ENCODE results near the gene CA10. TPM values are rescaled to one million over a fixed set of nuclear protein-coding genes. Genes with fewer than 3 reads are reported as not detected.

The CA10 gene
- total and polyA plus RNA-seq, 2 donors (not counting 1 experiment from before 2014, with no cell fraction given) = not detected

GRCh38 chr17:52047086-52047485 is 111.4 kb downstream of the CA10 start:
- ChIA-PET POLR2A (no interaction called here), CTCF (no interaction called here)
- no peaks in the 10 kb centered on the region for H3K9me3 ChIP-seq (ENCODE audit: control extremely low read depth in 1 of 3, control insufficient read depth in 2 of 3, insufficient read depth in 1 of 3, low read length in 2 of 3)
- no peaks in the 10 kb centered on the region for H4K20me1 ChIP-seq (ENCODE audit: control insufficient read depth, insufficient read depth, low read length, poor library complexity, severe bottlenecking)
- no peak overlapping the region for H3K9ac ChIP-seq (ENCODE audit: low read length)
- Mint-ChIP-seq H3K27me3 (no peaks in the 10 kb centered on the region), H3K9me3 (ENCODE audit: insufficient read depth) (no peaks in the 10 kb centered on the region), H3K4me1 (no peaks in the 10 kb centered on the region), H3K4me3 (no peak overlapping the region), H3K27ac (no peak overlapping the region)
- H3K4me1 ChIP-seq (ENCODE audit: control insufficient read depth in 2 of 2, insufficient read depth in 2 of 2, low read length in 2 of 2) = no peaks in the 10 kb centered on the region
- intact Hi-C loops (cut with micrococcal nuclease) = no loop called here
- TF ChIP-seq CTCF (IDR thresholded peaks at IDR 0.05) (no peak), EZH2 (IDR thresholded peaks at IDR 0.05; ENCODE audit: borderline replicate concordance, insufficient read depth, low read depth, low read length, poor library complexity, severe bottlenecking) (no peak)
- H3K27ac ChIP-seq (ENCODE audit: low read length in 2 of 2) = no peak overlapping the region
- H3K4me3 ChIP-seq (ENCODE audit: control extremely low read depth in 1 of 5, extremely low read depth in 1 of 5, insufficient read depth in 1 of 5, low read depth in 2 of 5, low read length in 4 of 5) = no peak overlapping the region
- H2AFZ ChIP-seq (ENCODE audit: insufficient read depth, low read depth, low read length, poor library complexity, severe bottlenecking) = no peak overlapping the region
- H3K79me2 ChIP-seq (ENCODE audit: control insufficient read depth, insufficient read depth, low read length) = no peaks in the 10 kb centered on the region
- DNase-seq (no peak), ATAC-seq (ENCODE audit: low read depth) (no peak)
- H3K36me3 ChIP-seq (replicated peaks in 1 of 2; ENCODE audit: control extremely low read depth in 1 of 2, control insufficient read depth in 1 of 2, extremely low read depth in 1 of 2, insufficient read depth in 2 of 2, low read length in 1 of 2) = no peaks in the 10 kb centered on the region
- H3K27me3 ChIP-seq (replicated peaks in 1 of 4; ENCODE audit: control extremely low read depth in 1 of 4, control insufficient read depth in 3 of 4, insufficient read depth in 4 of 4, low read length in 3 of 4) = no peaks in the 10 kb centered on the region
- H3K4me2 ChIP-seq (replicated peaks; ENCODE audit: low read depth, low read length, poor library complexity, severe bottlenecking) = no peak overlapping the region

GRCh38 chr17:52041123-52041617 is 117.3 kb downstream of the CA10 start:
- Histone ChIP-seq H3K36me3 (replicated peaks in 1 of 2; ENCODE audit: control extremely low read depth in 1 of 2, control insufficient read depth in 1 of 2, extremely low read depth in 1 of 2, insufficient read depth in 2 of 2, low read length in 1 of 2) (no peaks in the 10 kb centered on the region), H3K4me2 (replicated peaks; ENCODE audit: low read depth, low read length, poor library complexity, severe bottlenecking) (no peak overlapping the region), H3K4me3 (ENCODE audit: control extremely low read depth in 1 of 5, extremely low read depth in 1 of 5, insufficient read depth in 1 of 5, low read depth in 2 of 5, low read length in 4 of 5) (no peak overlapping the region), H3K79me2 (ENCODE audit: control insufficient read depth, insufficient read depth, low read length) (no peaks in the 10 kb centered on the region), H3K27ac (ENCODE audit: low read length in 2 of 2) (no peak overlapping the region), H2AFZ (ENCODE audit: insufficient read depth, low read depth, low read length, poor library complexity, severe bottlenecking) (no peak overlapping the region), H3K4me1 (ENCODE audit: control insufficient read depth in 2 of 2, insufficient read depth in 2 of 2, low read length in 2 of 2) (no peaks in the 10 kb centered on the region), H3K9ac (ENCODE audit: low read length) (no peak overlapping the region), H4K20me1 (ENCODE audit: control insufficient read depth, insufficient read depth, low read length, poor library complexity, severe bottlenecking) (no peaks in the 10 kb centered on the region), H3K9me3 (ENCODE audit: control extremely low read depth in 1 of 3, control insufficient read depth in 2 of 3, insufficient read depth in 1 of 3, low read length in 2 of 3) (no peaks in the 10 kb centered on the region), H3K27me3 (replicated peaks in 1 of 4; ENCODE audit: control extremely low read depth in 1 of 4, control insufficient read depth in 3 of 4, insufficient read depth in 4 of 4, low read length in 3 of 4) (no peaks in the 10 kb centered on the region)
- no peak overlapping the region for H3K4me3 Mint-ChIP-seq
- ChIA-PET POLR2A (no interaction called here), CTCF (no interaction called here)
- no peak for ATAC-seq (ENCODE audit: low read depth)
- no peak for DNase-seq
- intact Hi-C loops (cut with micrococcal nuclease) = no loop called here
- H3K27me3 Mint-ChIP-seq = no peaks in the 10 kb centered on the region
- no peak overlapping the region for H3K27ac Mint-ChIP-seq
- no peaks in the 10 kb centered on the region for H3K9me3 Mint-ChIP-seq (ENCODE audit: insufficient read depth)
- TF ChIP-seq CTCF (IDR thresholded peaks at IDR 0.05) (no peak), EZH2 (IDR thresholded peaks at IDR 0.05; ENCODE audit: borderline replicate concordance, insufficient read depth, low read depth, low read length, poor library complexity, severe bottlenecking) (no peak)
- no peaks in the 10 kb centered on the region for H3K4me1 Mint-ChIP-seq
- WGBS (ENCODE audit: insufficient coverage) = no CpG with 5 or more reads among the region's 1 CpG
